ENCODE measurements around the gene TRIM46.

DNA sequence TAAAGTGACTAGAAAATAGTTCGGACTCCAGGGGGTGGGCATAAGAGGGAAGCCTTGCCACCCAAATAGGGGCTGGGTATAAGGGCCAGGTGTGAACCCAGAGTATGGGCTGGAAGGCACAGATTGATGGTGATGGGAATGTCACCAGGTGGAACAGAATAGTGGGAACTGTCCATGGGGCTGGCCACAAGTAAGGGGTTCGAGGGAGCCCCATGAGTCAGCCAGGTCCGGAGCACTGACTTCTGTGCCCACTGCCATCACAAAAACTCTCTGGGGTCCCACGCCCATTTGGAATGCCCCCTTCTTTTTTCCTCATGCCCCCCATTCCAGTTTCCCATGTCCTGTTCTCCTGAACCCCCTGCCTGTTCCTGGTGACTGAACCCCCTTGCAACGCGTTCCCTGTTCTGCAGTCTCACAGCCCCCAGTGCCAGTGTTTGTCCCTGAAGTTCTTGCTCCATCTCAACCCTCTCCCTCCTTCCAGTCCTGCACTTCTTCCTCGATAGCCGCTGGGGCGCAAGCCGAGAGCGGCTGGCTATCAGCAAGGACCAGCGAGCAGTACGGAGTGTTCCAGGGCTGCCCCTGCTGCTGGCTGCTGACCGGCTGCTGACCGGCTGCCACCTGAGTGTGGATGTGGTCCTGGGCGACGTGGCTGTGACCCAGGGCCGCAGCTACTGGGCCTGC, 7.9 kb downstream of the TRIM46 start:
- no peak for TF ChIP-seq MAFK (IDR thresholded peaks at IDR 0.05; ENCODE audit: low read length)
- no peak for TF ChIP-seq PTTG1 (tag; IDR thresholded peaks at IDR 0.05; ENCODE audit: low read depth)
- no peak for TF ChIP-seq CBFB (CRISPR knock-in tag; IDR thresholded peaks at IDR 0.05)
- TF ChIP-seq, protein P1, sequence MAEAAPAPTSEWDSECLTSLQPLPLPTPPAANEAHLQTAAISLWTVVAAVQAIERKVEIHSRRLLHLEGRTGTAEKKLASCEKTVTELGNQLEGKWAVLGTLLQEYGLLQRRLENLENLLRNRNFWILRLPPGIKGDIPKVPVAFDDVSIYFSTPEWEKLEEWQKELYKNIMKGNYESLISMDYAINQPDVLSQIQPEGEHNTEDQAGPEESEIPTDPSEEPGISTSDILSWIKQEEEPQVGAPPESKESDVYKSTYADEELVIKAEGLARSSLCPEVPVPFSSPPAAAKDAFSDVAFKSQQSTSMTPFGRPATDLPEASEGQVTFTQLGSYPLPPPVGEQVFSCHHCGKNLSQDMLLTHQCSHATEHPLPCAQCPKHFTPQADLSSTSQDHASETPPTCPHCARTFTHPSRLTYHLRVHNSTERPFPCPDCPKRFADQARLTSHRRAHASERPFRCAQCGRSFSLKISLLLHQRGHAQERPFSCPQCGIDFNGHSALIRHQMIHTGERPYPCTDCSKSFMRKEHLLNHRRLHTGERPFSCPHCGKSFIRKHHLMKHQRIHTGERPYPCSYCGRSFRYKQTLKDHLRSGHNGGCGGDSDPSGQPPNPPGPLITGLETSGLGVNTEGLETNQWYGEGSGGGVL (CRISPR knock-in tag; IDR thresholded peaks at IDR 0.05), result no peak
- no peak for TF ChIP-seq ZFP30 (CRISPR knock-in tag; IDR thresholded peaks at IDR 0.05; ENCODE audit: borderline replicate concordance)
- TF ChIP-seq CTCF (IDR thresholded peaks at IDR 0.05 in 2 of 3, conservative IDR thresholded peaks at IDR 0.05 in 1 of 3; ENCODE audit: insufficient read depth in 2 of 3, low read depth in 1 of 3, low read length in 3 of 3), result no peak
- no peak for TF ChIP-seq MTA3 (IDR thresholded peaks at IDR 0.05; ENCODE audit: borderline replicate concordance)
